Neural progenitor cell (in vitro differentiated cells): ENCODE results near the gene CENPO. TPM values are rescaled to one million over a fixed set of nuclear protein-coding genes. Genes with fewer than 3 reads are reported as not detected.
A peak's percentile ranks its signal among the peaks of the same experiment; 100 is the strongest.

Experiments used
- DNase-seq: peaks from one replicate; pipeline ENCODE4 v3.0.0-alpha.2; 2016; ENCODE audit warnings: low spot score
- H2AFZ ChIP-seq: fragments of 200-600 bp; sonication (generic); replicated peaks from 2 replicates; pipeline ENCODE4 v1.6.1; 2016; ENCODE audit warnings: antibody characterized with exemption
- H3F3A ChIP-seq: fragments of 200-600 bp; sonication (generic); 2 replicates; pipeline ENCODE4 v1.6.1; 2016; ENCODE audit warnings: antibody characterized with exemption, low read depth
- H3K27ac ChIP-seq: fragments of 200-600 bp; sonication (generic); 2 replicates; pipeline ENCODE4 v1.5.1; 2016; ENCODE audit warnings: mild to moderate bottlenecking
- H3K27me3 ChIP-seq: fragments of 200-600 bp; sonication (generic); 2 replicates; pipeline ENCODE4 v1.6.1; 2016; ENCODE audit warnings: mild to moderate bottlenecking, moderate library complexity
- H3K36me3 ChIP-seq: fragments of 200-600 bp; sonication (generic); 2 replicates; pipeline ENCODE4 v1.5.1; 2016
- H3K4me1 ChIP-seq: fragments of 200-600 bp; sonication (generic); 2 replicates; pipeline ENCODE4 v1.6.1; 2016; ENCODE audit warnings: mixed run types
- H3K4me2 ChIP-seq: fragments of 200-600 bp; sonication (generic); 2 replicates; pipeline ENCODE4 v1.6.1; 2016
- H3K4me3 ChIP-seq: fragments of 200-600 bp; sonication (generic); 2 replicates; pipeline ENCODE4 v1.5.1; 2016
- H3K79me2 ChIP-seq: fragments of 200-600 bp; sonication (generic); 2 replicates; pipeline ENCODE4 v1.6.1; 2016; ENCODE audit warnings: low read depth
- H3K9ac ChIP-seq: fragments of 200-600 bp; sonication (generic); 2 replicates; pipeline ENCODE4 v1.6.1; 2016
- H3K9me3 ChIP-seq: fragments of 200-600 bp; sonication (generic); 2 replicates; pipeline ENCODE4 v1.5.1; 2016; ENCODE audit warnings: low read depth
- H4K20me1 ChIP-seq: fragments of 200-600 bp; sonication (generic); 2 replicates; pipeline ENCODE4 v1.6.1; 2016; ENCODE audit warnings: low read depth
- H3K27ac Mint-ChIP-seq: 3 replicates; pipeline ENCODE4 v1.8.0; 2021; ENCODE audit warnings: mixed read lengths
- H3K27me3 Mint-ChIP-seq: 2 replicates; pipeline ENCODE4 v1.8.0; 2022; ENCODE audit warnings: low read depth, mild to moderate bottlenecking, inconsistent platforms, moderate library complexity, mixed read lengths; ENCODE audit not compliant: insufficient read depth
- H3K36me3 Mint-ChIP-seq: 3 replicates; pipeline ENCODE4 v1.8.0; 2021; ENCODE audit warnings: mixed read lengths
- H3K4me1 Mint-ChIP-seq: 3 replicates; pipeline ENCODE4 v1.8.0; 2021; ENCODE audit warnings: mixed read lengths
- H3K4me3 Mint-ChIP-seq: 3 replicates; pipeline ENCODE4 v1.8.0; 2021; ENCODE audit warnings: mild to moderate bottlenecking, moderate library complexity, mixed read lengths
- H3K9me3 Mint-ChIP-seq: 3 replicates; pipeline ENCODE4 v1.8.0; 2020; ENCODE audit warnings: mixed read lengths
- CTCF ChIP-seq: fragments of 200-600 bp; sonication (generic); IDR thresholded peaks from 2 replicates; pipeline ENCODE4 v1.5.1; 2017; ENCODE audit warnings: antibody characterized with exemption, mild to moderate bottlenecking
- EZH2 ChIP-seq: fragments of 200-600 bp; sonication (generic); IDR thresholded peaks from 2 replicates; pipeline ENCODE4 v1.6.1; 2017; ENCODE audit warnings: antibody characterized with exemption, mild to moderate bottlenecking, moderate library complexity
- EZH2phosphoT487 ChIP-seq: fragments of 200-600 bp; sonication (generic); IDR thresholded peaks from 2 replicates; pipeline ENCODE4 v1.6.1; 2017; ENCODE audit warnings: antibody characterized with exemption
- total RNA-seq: library from RNA; depleted of rRNA; stranded (reverse); fragments of >200 nt; gene quantifications from 2 replicates; pipeline ENCODE4 v1.2.3, GENCODE V29; 2015; ENCODE audit warnings: low replicate concordance

The CENPO gene
- total RNA-seq, 1 donor from 2014 or later, result 50.6 TPM

DNA sequence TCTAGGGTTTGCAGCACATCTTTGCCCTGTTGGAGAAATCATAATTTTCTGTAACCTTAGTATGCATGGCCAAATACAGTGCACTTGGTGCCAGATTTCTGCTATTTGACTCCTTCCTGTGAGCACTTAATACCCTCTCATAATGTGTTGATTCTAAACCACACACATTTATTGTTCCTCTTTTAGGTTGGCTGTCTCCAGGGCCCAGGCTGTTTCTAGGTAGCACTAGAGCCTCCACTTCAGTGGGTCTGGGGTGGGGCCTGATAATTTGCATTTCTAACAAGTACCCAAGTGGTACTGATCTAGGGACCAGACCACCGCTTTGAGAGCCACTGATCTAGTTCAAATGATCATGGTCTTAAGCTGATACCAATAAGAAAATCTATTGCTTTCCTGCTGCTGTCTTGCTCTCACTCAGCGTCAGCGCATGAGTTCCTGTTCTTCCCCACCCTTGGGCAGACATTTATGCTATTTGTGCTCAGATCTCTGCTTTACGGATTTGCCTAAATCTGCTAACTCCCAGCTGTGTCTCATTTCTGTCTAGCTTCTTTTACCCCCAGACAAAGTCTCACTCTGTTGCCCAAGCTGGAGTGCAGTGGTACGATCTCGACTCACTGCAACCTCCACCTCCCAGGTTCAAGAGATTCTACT is 7.4 kb upstream of the CENPO start:
- Mint-ChIP-seq H3K4me3 (no peak overlapping the region), H3K4me1 (peaks cover 9% of the 10 kb centered on the region), H3K27ac (no peak overlapping the region), H3K9me3 (peaks cover 4% of the 10 kb centered on the region), H3K27me3 (peaks cover 6% of the 10 kb centered on the region), H3K36me3 (no peaks in the 10 kb centered on the region)
- Histone ChIP-seq H3K27ac (no peak overlapping the region), H3K79me2 (no peaks in the 10 kb centered on the region), H3K36me3 (no peaks in the 10 kb centered on the region), H3K4me2 (no peak overlapping the region), H3K9me3 (no peaks in the 10 kb centered on the region), H3K27me3 (no peaks in the 10 kb centered on the region), H3K4me3 (no peak overlapping the region), H4K20me1 (no peaks in the 10 kb centered on the region), H3K4me1 (no peaks in the 10 kb centered on the region), H3K9ac (no peak overlapping the region), H2AFZ (no peak overlapping the region), H3F3A (no peaks in the 10 kb centered on the region)
- no peak for DNase-seq
- TF ChIP-seq CTCF (no peak), EZH2phosphoT487 (no peak), EZH2 (no peak)

DNA sequence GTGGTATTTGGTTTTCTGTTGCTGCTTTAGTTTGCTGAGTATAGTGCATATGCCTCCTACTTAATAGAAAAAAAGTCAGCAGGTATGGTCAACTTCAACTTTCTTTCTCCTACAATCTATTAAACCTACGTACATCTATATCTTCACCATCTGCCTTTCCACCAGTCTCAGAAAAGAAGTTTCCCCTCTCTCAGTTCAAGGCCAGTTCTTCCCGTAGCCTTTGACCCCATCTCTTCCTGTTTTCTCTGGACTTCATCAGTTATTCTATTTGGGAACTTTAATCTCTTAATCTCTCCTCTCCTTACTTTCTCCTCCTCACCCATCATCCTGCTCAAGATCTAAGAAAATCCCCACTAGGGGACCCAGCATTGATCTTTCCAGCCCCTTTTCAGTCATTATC is 5.7 kb upstream of the CENPO start:
- no peak overlapping the region for H3K4me3 ChIP-seq
- no peaks in the 10 kb centered on the region for H3K27me3 ChIP-seq
- Mint-ChIP-seq H3K27me3 (peaks cover 4% of the 10 kb centered on the region), H3K4me1 (peaks cover 19% of the 10 kb centered on the region), H3K4me3 (no peak overlapping the region), H3K9me3 (peaks cover 2% of the 10 kb centered on the region), H3K36me3 (no peaks in the 10 kb centered on the region), H3K27ac (peak overlapping the region; percentile 57)
- no peaks in the 10 kb centered on the region for H3K9me3 ChIP-seq
- TF ChIP-seq EZH2phosphoT487 (no peak), CTCF (no peak)
- H3K36me3 ChIP-seq, result no peaks in the 10 kb centered on the region
- no peak overlapping the region for H2AFZ ChIP-seq
- H3K4me2 ChIP-seq, result no peak overlapping the region
- H3K27ac ChIP-seq, result no peak overlapping the region
- H3K9ac ChIP-seq, result no peak overlapping the region
- DNase-seq, result no peak
- H4K20me1 ChIP-seq, result no peaks in the 10 kb centered on the region
- peaks cover 13% of the 10 kb centered on the region for H3K4me1 ChIP-seq
- peaks cover 10% of the 10 kb centered on the region for H3K79me2 ChIP-seq
- peaks cover 10% of the 10 kb centered on the region for H3F3A ChIP-seq

DNA sequence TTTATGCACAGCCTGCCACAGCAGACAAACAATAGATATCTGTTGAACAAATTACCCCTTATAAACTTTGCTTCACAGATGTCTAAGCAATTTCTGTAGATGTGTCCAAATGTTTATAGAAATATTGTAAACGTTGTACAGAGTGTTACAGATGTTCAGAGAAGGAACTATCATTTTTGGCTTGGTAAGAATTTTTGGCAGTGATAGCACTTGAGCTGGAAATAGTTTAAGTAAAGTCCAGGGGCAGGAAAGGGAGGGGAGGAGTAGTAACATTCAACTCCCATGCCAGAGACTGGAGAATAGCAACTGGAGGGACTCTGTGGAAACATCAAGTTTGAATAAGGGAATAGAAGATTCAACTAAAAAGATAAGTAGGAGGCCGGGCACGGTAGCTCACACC is 4.4 kb upstream of the CENPO start:
- no peak for DNase-seq
- TF ChIP-seq EZH2 (no peak), CTCF (no peak), EZH2phosphoT487 (no peak)
- Histone ChIP-seq H4K20me1 (no peaks in the 10 kb centered on the region), H3K9ac (no peak overlapping the region), H3K4me1 (peaks cover 13% of the 10 kb centered on the region), H2AFZ (no peak overlapping the region), H3K9me3 (no peaks in the 10 kb centered on the region), H3K27ac (no peak overlapping the region), H3K4me2 (no peak overlapping the region), H3K79me2 (peaks cover 16% of the 10 kb centered on the region), H3K27me3 (no peaks in the 10 kb centered on the region), H3K4me3 (no peak overlapping the region), H3F3A (peaks cover 22% of the 10 kb centered on the region), H3K36me3 (no peaks in the 10 kb centered on the region)
- Mint-ChIP-seq H3K4me1 (peaks cover 19% of the 10 kb centered on the region), H3K9me3 (peaks cover 2% of the 10 kb centered on the region), H3K4me3 (no peak overlapping the region), H3K27ac (no peak overlapping the region), H3K27me3 (peaks cover 4% of the 10 kb centered on the region), H3K36me3 (no peaks in the 10 kb centered on the region)
